Measurements from ENCODE around the gene COA7. TPM values are rescaled to one million over a fixed set of nuclear protein-coding genes. Genes with fewer than 3 reads are reported as not detected.

COA7 gene
- total and polyA plus RNA-seq, 8 donors, result 9.8 to 24.8 (median 13.2) TPM

DNA sequence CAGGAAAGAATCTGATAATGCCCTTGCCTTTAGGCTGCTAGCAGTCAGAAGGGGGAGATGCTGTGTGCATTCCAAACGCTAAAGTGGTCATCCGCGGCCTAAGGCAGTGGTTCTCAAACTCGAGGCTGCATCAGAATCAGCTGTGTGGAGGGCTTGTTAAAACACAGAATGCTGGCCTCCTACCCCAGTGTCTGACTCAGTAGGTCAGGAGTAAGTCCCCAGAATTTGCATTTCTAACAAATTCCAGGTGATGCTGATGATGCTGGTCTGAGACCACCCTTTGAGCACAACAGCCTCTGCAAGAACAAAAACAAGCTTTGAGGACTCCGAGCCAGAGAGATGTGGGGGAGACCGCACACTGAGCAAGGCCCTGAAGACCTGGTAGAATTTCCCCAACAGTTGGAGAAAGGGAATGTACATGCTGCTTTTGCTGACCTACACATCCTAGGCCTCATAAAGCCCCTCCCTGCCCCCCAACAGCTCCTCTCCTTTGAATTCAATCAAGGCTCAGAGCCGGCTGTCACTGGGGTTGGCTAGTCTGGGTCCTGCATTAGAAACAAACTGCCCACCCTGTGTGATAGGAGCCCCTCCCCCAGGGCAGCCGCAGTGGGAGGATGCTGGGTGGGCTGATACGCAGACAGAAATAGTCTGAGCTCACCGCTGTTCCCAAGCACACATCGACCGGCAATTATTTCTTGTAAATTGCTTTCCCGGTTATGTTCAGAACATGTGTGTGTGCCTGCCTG lies 38.1 kb downstream of the COA7 start:
- intact Hi-C loops (cut with DNase I), result no loop called here
- H3K27me3 ChIP-seq, result no peaks in the 10 kb centered on the region
- DNase-seq (no peak), ATAC-seq (no peak)
- H3K4me1 ChIP-seq, result no peaks in the 10 kb centered on the region
- TF ChIP-seq, protein P1, sequence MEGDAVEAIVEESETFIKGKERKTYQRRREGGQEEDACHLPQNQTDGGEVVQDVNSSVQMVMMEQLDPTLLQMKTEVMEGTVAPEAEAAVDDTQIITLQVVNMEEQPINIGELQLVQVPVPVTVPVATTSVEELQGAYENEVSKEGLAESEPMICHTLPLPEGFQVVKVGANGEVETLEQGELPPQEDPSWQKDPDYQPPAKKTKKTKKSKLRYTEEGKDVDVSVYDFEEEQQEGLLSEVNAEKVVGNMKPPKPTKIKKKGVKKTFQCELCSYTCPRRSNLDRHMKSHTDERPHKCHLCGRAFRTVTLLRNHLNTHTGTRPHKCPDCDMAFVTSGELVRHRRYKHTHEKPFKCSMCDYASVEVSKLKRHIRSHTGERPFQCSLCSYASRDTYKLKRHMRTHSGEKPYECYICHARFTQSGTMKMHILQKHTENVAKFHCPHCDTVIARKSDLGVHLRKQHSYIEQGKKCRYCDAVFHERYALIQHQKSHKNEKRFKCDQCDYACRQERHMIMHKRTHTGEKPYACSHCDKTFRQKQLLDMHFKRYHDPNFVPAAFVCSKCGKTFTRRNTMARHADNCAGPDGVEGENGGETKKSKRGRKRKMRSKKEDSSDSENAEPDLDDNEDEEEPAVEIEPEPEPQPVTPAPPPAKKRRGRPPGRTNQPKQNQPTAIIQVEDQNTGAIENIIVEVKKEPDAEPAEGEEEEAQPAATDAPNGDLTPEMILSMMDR (IDR thresholded peaks at IDR 0.05), result no peak
- H3K4me3 ChIP-seq, result no peak overlapping the region
- H3K36me3 ChIP-seq, result no peaks in the 10 kb centered on the region
- no peak overlapping the region for H3K27ac ChIP-seq
- H3K9me3 ChIP-seq, result no peaks in the 10 kb centered on the region

GRCh38 chr1:52659356-52659755 lies 38.8 kb downstream of the COA7 start:
- H3K27ac ChIP-seq, result no peak overlapping the region
- no peak for DNase-seq
- ATAC-seq, result no peak
- no peaks in the 10 kb centered on the region for H3K36me3 ChIP-seq
- no peaks in the 10 kb centered on the region for H3K4me1 ChIP-seq
- TF ChIP-seq, protein P1 (IDR thresholded peaks at IDR 0.05), result no peak
- H3K4me3 ChIP-seq, result no peak overlapping the region
- H3K27me3 ChIP-seq, result no peaks in the 10 kb centered on the region
- intact Hi-C loops (cut with DNase I), result no loop called here
- H3K9me3 ChIP-seq, result no peaks in the 10 kb centered on the region

GRCh38 chr1:52658795-52659194 lies 39.4 kb downstream of the COA7 start:
- no peaks in the 10 kb centered on the region for H3K36me3 ChIP-seq
- no peaks in the 10 kb centered on the region for H3K4me1 ChIP-seq
- TF ChIP-seq, protein P1 (IDR thresholded peaks at IDR 0.05), result no peak
- intact Hi-C loops (cut with DNase I), result no loop called here
- no peak overlapping the region for H3K27ac ChIP-seq
- H3K9me3 ChIP-seq, result no peaks in the 10 kb centered on the region
- H3K4me3 ChIP-seq, result no peak overlapping the region
- DNase-seq (peak in 1 of 4 donors; percentile 33), ATAC-seq (peak; percentile 61)
- H3K27me3 ChIP-seq, result no peaks in the 10 kb centered on the region

- Histone ChIP-seq H3K36me3 (no peaks in the 10 kb centered on the region), H3K27me3 (no peaks in the 10 kb centered on the region), H3K4me3 (no peak overlapping the region), H3K27ac (no peak overlapping the region), H3K4me1 (no peaks in the 10 kb centered on the region), H3K9me3 (no peaks in the 10 kb centered on the region)
- DNase-seq (no peak), ATAC-seq (no peak)
- TF ChIP-seq, protein P1 (IDR thresholded peaks at IDR 0.05), result no peak
- intact Hi-C loops (cut with DNase I), result no loop called here
Measured at GRCh38 chr1:52657702-52658101, 40.4 kb downstream of the COA7 start.

- no peaks in the 10 kb centered on the region for H3K27me3 ChIP-seq
- intact Hi-C loops (cut with DNase I), result no loop called here
- H3K9me3 ChIP-seq, result no peaks in the 10 kb centered on the region
- DNase-seq, result no peak
- ATAC-seq, result no peak
- H3K36me3 ChIP-seq, result no peaks in the 10 kb centered on the region
- TF ChIP-seq, protein P1 (IDR thresholded peaks at IDR 0.05), result no peak
- H3K27ac ChIP-seq, result no peak overlapping the region
- no peak overlapping the region for H3K4me3 ChIP-seq
- no peaks in the 10 kb centered on the region for H3K4me1 ChIP-seq
Measured at GRCh38 chr1:52654063-52654462, 44.1 kb downstream of the COA7 start.
